ENCODE measurements around the gene OTUD5.
"Not testable (repeated sequence)": the region's sequence is repeated elsewhere in the genome, so short reads cannot be mapped to it uniquely, and the experiment has no call there.

The OTUD5 gene

GRCh38 chrX:48883729-48884128, 73.7 kb downstream of the OTUD5 start:
- no peak for DNase-seq

DNA sequence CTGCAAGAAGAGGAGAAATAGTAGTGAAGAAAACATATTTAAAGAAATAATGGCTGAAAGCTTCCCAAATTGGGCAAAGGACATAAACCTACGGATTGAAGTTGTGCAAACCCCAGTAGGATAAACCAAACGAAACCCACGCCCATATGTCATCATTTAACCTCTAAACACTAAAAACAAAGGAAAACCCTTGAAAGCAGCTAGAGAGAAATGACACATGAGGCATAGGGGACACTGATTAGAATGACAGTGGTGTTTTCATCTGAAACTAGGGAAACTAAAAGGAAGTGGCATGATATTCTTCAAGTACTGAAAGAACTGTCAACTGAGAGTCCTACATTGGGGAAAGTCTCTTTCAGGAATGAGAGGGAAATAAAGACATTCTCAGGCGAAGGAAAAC, 80.5 kb downstream of the OTUD5 start:
- not testable (repeated sequence) for DNase-seq

Measured in NCI-H1694 treated with DMSO at 0.1 percent for 48 hours (cell line).